ENCODE data around the gene NCAPH2. TPM values are rescaled to one million over a fixed set of nuclear protein-coding genes. Genes with fewer than 3 reads are reported as not detected.

NCAPH2 gene
- total and polyA plus RNA-seq, 2 of the 8 experiments (the other 6 are each of a cell fraction or from before 2014, with no cell fraction given) = 62.2 to 81.6 TPM

DNA sequence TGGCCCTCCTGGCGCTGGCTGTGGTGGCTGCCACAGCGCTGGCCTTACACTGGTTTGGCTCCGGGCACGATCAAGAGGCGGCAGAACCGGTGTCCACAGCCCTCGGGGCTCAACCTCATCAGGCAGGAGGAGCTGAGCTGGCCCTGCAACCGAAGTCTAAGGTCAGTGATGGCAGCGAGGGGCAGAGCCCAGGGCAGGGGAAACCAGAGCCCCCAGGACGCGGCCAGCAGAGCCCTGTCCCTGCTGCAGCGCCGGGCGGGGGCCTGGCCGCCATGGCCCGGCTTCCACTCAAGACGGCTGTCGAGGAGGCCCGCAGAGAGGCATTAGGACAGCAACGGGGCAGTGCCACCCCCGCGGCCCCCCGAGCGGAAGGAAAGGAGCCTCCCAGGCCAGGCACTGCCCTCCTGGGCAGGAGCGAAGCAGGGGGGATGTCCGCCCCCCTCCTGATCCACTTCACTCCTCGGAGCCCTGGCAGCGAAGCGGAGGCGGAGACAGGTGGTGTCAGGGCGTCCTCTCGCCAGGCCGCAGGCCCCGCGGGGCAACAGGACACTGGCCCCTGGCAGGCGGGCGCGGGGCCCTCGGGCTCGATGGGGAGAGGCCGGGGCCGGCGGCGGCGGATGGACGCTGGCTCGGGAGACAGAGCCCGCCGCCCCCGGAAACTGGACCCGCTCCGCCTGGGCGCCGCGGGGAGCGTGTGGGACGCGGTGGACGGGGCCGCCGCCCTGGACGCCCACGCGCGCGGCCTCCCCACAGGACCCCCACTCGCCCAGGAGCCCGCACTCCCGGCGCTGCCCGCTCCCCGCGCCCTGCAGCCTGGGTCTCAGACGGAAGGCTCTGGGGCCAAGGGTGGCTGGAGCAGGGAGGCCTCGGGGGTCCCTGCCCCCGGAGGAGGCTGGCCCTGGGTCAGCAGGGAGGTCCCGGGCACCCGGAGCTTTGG is 38.6 kb downstream of the NCAPH2 start:
- H4K91ac ChIP-seq (replicated peaks; ENCODE audit: insufficient read length, low read length) = no peak overlapping the region
- no peak overlapping the region for H2BK15ac ChIP-seq (ENCODE audit: low read length)
- no peak overlapping the region for H3K23ac ChIP-seq (ENCODE audit: insufficient read length)
- no peaks in the 10 kb centered on the region for H3K79me2 ChIP-seq (ENCODE audit: control insufficient read depth in 1 of 2, insufficient read depth in 2 of 2, low read length in 2 of 2)
- peaks cover 0 to 5% (median 1%) of the 10 kb centered on the region in 4 experiments; a peak in 2 of 7 replicates for H3K4me1 ChIP-seq (replicated peaks in 1 of 4; ENCODE audit: control insufficient read depth in 3 of 4, insufficient read depth in 4 of 4, low read length in 3 of 4)
- no peaks in the 10 kb centered on the region for H3K23me2 ChIP-seq (ENCODE audit: low read depth, low read length)
- no peak overlapping the region for H3K4me3 ChIP-seq (ENCODE audit: extremely low read depth in 1 of 4, insufficient read depth in 2 of 4, low read depth in 3 of 4, low read length in 4 of 4)
- 91% methylated on average over 34 of the region's 78 CpGs; no CpG with 5 or more reads in 1 of the 2 experiments for WGBS, 2 experiments (ENCODE audit: extremely low coverage in 1 of 2, insufficient coverage in 1 of 2, insufficient read length in 1 of 2, insufficient replicate concordance in 2 of 2, low coverage in 1 of 2, low lambda C conversion rate in 2 of 2, missing lambda C conversion rate in 1 of 2)
- no peaks in the 10 kb centered on the region for H4K20me1 ChIP-seq (replicated peaks in 1 of 2; ENCODE audit: control insufficient read depth in 1 of 2, insufficient read depth in 2 of 2, low read length in 2 of 2)
- H2BK5ac ChIP-seq (ENCODE audit: low read depth, low read length) = no peak overlapping the region
- DNase-seq (ENCODE audit: low read depth in 1 of 2, low spot score in 2 of 2) = no peak
- CTCF ChIA-PET (ENCODE audit: partially characterized antibody) = interaction anchor here (0.6 to 2.5 kb wide), 9 partner anchors 9 to 346 kb away, joined by 3 to 9 read pairs (median 5); partner anchors contain the start of genes SCO2 and SYCE3
- H3K4me2 ChIP-seq (ENCODE audit: insufficient read depth in 1 of 2, low read depth in 2 of 2, low read length in 2 of 2) = no peak overlapping the region
- H4K5ac ChIP-seq (ENCODE audit: insufficient read length, low read depth, low read length) = no peak overlapping the region
- no peak overlapping the region for H2BK120ac ChIP-seq (replicated peaks; ENCODE audit: low read depth, low read length)
- no peak overlapping the region for H3K56ac ChIP-seq (replicated peaks; ENCODE audit: insufficient read length, low read depth, low read length)
- no peak overlapping the region for H3K18ac ChIP-seq (ENCODE audit: extremely low read depth, low read length)
- no peaks in the 10 kb centered on the region for H3K36me3 ChIP-seq (ENCODE audit: control insufficient read depth in 2 of 4, insufficient read depth in 4 of 4, low read length in 3 of 4)
- no peak overlapping the region for H2AFZ ChIP-seq (ENCODE audit: low read length)
- H4K8ac ChIP-seq (ENCODE audit: extremely low read depth, insufficient read depth, low read length) = peak overlapping the region; percentile 78; the same call in 1 of the 2 replicates
- no peak overlapping the region for H2BK12ac ChIP-seq (ENCODE audit: low read depth, low read length)
- H2AK5ac ChIP-seq (ENCODE audit: low read depth, low read length) = no peak overlapping the region
- H2BK20ac ChIP-seq (ENCODE audit: low read length) = no peak overlapping the region; the same call in 1 of the 2 replicates
- POLR2A ChIA-PET (ENCODE audit: partially characterized antibody) = interaction anchor here (1.1 kb wide), 1 partner anchor 21 kb away, joined by 4 read pairs; the partner anchor contains the start of gene SCO2
- H3K9ac ChIP-seq (replicated peaks in 1 of 4; ENCODE audit: extremely low read depth in 1 of 4, low read depth in 3 of 4, low read length in 3 of 4) = no peak overlapping the region
- H3K9me3 ChIP-seq (ENCODE audit: insufficient read depth in 2 of 2, low read depth in 1 of 2, low read length in 1 of 2) = no peaks in the 10 kb centered on the region
- no peak for FAIRE-seq
- no peaks in the 10 kb centered on the region for H3K79me1 ChIP-seq (ENCODE audit: low read depth, low read length)
- no peak overlapping the region for H3K14ac ChIP-seq (ENCODE audit: insufficient read length)
- no peak overlapping the region for H3K27ac ChIP-seq (ENCODE audit: low read depth, low read length)
- no peak overlapping the region for H3K4ac ChIP-seq (replicated peaks; ENCODE audit: insufficient read length, low read depth, low read length)
- H3K27me3 ChIP-seq (replicated peaks in 1 of 4; ENCODE audit: control insufficient read depth in 3 of 4, extremely low read depth in 1 of 4, insufficient read depth in 3 of 4, low read length in 3 of 4) = peaks cover 0 to 13% (median 7%) of the 10 kb centered on the region in 4 experiments; a peak in 5 of 7 replicates
- TF ChIP-seq GABPA (IDR thresholded peaks at IDR 0.05; ENCODE audit: borderline replicate concordance, insufficient read depth, low read length) (peak; percentile 19; the same call in 1 of the 2 replicates), HDAC2 (IDR thresholded peaks at IDR 0.05; ENCODE audit: borderline replicate concordance in 1 of 2, low read depth in 2 of 2, low read length in 2 of 2) (no peak), POLR2A (IDR thresholded peaks at IDR 0.05; ENCODE audit: control extremely low read depth in 1 of 2, low read depth in 2 of 2, low read length in 2 of 2) (no peak)
- TF ChIP-seq, protein P1, sequence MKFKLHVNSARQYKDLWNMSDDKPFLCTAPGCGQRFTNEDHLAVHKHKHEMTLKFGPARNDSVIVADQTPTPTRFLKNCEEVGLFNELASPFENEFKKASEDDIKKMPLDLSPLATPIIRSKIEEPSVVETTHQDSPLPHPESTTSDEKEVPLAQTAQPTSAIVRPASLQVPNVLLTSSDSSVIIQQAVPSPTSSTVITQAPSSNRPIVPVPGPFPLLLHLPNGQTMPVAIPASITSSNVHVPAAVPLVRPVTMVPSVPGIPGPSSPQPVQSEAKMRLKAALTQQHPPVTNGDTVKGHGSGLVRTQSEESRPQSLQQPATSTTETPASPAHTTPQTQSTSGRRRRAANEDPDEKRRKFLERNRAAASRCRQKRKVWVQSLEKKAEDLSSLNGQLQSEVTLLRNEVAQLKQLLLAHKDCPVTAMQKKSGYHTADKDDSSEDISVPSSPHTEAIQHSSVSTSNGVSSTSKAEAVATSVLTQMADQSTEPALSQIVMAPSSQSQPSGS (IDR thresholded peaks at IDR 0.05; ENCODE audit: low read length) = no peak

All from H1 (cell line).